ENCODE data around the gene AATK.

Gene AATK

DNA sequence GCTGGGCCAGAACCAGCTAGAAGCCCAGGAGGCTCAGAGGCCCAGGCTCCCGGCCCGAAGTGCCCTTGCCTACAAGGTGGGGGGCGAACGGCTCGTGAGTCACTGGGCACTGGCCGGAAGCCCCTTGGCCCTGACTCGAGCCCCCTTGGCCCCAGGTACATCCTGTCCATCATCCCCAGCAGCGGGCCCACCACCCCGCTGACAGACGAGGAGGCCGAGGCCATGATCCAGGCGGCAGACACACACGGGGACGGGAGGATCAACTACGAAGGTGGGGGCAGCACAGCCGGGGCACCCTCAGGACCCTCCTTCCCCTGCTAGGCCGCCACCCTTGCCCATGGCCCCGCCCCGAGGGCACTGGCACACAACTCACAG is 15.8 kb upstream of the AATK start:
- no peak for DNase-seq

DNA sequence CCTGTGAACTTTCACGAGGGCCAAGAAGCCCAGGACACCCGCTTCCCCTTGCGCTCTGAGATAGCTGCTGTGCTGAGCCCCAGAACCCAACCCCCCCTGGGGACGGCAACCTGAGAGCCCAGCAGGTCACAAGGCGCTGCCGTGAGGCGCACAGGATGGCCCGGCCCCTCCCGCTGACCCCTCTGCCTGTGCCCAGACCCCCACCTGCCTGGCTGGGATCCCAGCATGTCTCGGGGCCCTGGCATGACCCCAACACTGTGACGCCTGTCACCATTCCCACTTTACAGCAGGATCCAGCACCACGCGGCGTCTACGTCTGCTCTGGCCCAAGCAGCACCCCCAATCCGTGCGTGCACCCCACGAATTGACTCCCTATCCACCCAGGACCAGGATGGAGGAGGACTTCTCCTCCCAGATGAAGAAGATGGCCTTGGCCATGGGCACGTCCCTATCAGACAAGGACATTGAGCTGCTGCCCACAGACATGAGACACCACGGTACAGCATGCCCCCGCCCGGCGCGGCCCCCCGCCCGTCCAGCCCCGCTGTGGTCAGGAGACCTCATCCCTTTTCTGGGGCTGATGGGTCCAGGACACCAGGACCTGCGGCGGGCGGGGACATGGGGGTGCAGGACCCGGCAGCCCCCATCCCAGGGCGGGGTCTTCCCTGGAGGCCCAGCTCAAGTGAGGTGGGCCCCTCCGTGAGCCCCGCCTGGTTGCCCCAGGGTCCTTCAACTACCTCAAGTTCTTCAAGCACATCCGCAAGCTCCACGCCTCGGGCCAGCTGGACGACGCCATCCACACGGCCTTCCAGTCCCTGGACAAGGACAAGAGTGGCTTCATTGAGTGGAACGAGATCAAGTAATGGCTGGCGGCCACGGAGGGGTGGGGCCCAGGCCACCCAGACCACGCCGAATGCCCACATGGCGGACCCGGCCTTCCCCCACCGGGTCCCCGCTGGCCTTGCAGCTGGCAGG is 15.1 kb upstream of the AATK start:
- DNase-seq: no peak

DNA sequence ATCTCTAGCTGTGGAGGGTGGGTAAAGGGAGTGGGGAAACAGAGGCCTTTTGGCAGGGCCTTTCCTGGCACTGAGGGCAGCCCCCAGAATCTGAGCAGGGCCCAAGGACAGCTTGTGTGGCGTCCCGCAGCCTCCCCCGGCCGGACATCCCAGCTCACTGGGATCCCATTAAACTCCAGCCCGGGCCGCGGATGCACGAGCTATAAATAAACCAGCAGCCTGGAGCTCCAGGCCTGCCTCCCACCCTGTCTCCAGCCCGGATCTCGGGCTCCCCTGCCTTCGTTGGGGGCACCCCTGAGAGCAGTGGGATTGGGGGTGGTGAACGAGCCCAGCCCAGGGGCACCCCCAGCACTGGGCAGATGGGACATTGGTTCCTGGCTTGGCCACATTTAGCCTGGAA is 13.8 kb upstream of the AATK start:
- no peak for DNase-seq

DNA sequence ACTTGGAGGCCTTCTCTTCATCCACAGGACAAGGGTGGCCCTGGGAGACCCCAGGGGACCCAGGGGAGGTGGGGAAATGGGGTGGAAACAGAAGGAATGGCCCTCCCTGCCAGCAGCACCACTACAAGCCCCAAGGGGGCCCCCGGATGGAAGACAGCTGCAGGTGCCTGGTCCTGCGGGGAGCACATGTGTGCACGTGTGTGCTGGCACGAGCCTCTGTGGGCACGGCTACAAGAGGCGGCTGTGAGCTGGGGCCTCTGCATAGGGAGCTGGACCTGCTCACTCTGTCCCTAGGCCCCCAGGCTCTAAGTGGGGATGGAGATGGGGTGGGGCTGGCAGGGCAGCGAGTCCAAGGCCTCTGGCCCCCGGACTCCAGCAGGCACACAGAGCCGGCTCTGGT is 13.2 kb upstream of the AATK start:
- DNase-seq: no peak

DNA sequence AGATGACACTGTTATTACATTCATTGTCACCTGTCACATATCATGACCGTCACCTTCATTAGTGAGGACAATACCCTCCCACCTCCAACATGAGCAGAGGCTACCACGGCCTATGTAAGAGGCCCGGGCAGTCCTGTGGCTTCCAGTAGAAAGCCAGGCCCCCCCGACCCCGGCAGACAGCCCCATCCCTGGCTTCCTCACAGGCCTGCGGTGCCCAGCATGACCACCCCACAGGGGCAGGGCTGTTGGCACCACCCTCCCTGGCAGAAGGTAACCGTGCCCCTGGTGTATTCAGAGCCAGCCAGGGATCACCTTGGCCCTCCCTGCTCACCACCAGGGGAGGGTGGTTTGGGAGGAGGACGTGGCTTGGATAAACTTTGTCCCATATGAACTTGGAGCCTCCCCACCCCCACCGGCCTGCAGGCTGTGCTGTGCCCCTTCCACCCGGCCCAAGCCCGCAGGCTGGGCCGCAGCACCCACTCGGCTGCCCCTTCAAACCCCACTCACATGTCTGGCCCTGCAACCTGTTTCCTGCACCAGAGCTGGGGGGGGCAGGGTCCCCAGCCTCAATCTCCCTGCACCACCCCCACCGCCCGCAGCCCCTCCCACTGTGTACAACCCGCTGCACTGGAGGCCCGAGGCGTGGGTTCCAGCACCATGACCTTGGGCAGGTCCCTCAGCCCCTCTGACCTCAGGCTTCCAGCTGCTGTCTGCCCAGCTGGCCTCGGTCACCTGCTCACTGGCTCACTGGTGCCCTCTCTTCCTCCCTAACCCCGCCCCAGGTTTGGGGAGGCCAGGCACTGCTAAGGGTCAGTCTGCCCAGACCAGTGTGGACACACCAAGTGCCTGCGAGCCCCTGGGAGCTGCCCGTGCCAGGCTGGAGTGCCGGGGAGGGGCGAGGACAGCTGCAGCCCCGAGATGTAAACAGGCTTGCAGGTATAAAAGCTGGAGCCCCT is 12.4 kb upstream of the AATK start:
- no peak for DNase-seq

DNA sequence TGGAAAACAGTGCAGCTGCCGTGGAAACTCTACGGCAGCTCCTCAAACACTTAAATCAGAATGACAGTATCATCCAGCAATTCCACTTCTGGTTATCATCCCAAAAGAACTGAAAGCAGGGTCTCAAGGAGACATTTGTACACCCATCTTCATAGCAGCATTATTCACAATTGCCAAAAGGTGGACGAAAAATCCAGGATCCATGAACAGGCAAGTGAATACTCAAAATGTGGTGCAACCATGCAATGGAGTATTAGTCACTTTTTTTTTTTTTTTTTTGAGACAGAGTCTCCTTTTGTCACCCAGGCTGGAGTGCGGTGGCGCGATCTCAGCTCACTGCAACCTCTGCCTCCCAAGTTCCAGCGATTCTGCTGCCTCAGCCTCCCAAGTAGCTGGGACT is 10.6 kb upstream of the AATK start:
- DNase-seq: no peak

DNA sequence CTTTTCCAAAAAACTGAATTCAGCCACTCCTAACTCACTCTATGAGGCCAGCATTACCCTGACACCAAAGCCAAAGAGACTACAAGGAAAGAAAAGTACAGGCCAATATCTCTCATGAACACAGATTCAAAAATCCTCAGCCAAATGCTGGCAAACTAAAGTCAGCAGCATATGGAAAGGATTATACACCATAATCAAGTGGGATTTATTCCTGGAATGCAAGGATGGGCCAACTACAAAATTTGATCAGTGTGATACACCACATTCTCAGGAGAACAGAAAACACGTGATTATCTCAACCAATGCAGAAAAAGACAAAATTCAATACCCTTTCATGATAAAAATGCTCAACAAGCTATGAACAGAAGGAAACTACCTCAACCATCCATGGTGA is 7.7 kb upstream of the AATK start:
- no peak for DNase-seq

DNA sequence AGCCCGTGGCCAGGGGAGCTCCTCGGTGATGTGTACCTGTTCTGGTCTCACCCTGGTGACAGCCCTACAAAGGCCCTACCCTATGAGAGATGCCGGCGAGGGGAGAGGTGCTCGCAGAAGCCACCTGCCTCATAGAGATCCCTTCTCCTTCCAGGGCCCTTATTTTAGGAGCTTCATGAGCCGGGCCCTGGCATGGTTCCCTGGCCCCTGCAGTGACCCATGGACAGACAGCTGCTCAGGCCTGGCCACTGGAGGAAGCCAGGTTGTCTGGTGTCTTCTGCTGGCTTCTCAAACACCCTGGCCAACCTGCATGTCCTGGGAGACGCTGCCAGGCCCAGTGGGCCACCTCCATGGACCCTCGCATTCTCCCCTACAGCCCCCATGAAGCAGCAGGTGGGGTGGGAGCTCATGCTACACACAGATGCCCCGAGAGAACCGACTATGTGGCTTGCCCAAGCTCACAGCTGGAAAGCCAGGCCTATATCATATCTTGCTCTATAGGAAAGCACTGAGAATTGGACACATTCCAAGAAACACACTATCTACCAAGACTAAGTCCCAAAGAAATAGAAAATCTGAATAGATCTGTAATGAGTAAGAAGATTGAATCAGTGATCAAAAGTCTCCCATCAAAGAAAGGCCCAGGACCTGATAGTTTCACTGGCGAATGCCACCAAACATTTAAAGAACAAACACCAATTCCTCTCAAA is 7.2 kb upstream of the AATK start:
- no peak for DNase-seq

DNA sequence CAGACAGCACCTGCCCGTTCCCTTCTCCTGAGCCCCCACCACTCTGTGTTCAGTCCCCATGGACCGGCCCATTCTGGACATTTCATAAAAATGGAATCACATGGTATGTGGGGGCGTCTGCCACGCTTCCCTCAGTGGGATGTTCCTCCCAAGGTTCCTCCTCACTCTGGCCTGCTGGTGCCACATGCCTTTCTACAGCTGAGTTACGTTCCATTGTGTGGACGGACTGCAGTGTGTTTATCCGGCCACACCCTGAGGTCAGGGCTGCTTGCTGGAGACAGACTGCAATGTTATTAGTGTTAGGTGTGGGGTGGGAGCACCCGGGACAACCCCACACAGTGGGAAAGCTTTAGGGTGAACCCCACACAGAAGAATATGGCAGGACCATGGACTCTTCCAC is 5.9 kb upstream of the AATK start:
- DNase-seq: no peak

DNA sequence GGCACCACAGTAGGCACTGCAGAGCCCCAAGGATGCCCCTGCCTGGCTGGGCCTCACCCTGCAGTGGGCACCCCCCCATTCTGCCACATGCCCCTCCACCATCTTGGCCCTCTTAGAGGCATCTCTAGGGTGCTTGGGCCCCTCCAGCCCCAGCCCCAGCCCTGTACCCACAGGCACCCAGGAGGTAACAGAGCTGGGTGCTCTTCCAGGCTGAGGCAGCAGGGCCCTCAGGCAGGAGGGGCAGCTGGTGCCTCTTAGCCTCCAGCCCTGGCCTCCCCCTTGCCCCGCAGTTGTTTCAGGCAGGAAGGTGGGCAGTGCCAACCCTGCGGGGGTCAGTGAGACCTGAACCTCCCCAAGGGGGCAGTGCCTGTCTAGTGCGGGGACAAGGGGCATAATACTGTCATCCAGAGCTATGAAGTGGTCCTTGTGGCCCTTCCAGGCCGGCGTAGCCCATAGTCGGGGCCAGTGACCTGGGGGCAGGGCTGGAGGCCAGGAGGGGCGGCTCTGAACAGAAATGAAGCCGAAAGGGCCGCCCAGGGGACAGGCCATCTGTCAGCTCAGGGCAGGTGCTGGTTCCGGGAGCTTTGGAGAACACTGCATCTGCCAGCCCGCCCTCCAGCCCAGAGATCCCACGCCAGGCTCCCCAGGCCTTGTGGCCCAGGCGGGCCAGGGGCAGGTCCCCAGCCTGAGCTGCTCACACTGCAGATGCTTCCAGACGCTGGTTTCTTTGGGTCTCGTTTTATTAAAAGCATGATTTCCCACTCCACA is 4.9 kb upstream of the AATK start:
- no peak for DNase-seq

DNA sequence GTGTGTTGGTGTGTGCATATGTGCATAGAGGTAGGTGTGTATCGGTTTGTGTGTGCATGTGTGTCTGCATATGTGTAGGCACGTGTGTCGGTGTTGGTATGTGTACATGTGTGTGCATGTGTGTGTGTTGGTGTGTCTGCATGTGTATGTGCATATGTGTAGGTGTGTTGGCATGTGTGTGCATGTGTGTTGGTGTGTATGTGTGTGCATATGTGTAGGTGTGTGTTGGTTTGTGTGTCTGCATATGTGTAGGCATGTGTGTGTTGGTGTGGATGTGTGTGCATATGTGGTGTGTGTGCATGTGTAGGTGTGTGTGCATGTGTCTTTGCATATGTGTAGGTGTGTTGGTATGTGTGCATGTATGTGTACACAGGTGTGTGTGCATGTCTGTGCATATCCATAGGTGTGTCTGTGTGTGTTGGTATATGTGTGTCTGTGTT is 3.9 kb upstream of the AATK start:
- DNase-seq: no peak

DNA sequence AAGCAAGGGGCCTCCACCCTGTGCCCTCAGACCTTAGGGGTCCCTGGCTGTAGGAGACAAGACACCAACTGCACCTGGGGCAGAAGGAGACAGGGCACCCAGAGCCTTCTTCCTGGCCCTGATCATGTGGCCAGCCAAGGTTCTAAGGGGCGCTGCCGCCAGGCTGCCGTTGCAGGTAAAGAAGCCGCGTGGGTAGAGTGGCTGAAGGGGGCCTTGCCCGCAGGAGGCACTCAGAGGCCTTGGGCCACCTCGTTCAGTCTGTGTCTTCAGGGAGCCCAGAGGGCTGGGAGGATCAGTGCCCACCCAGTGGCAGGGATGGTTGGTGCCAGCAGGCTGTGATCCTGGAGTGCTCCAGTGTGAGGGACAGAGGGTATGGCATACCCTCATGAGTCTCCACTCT is 1.6 kb upstream of the AATK start:
- DNase-seq: no peak

DNA sequence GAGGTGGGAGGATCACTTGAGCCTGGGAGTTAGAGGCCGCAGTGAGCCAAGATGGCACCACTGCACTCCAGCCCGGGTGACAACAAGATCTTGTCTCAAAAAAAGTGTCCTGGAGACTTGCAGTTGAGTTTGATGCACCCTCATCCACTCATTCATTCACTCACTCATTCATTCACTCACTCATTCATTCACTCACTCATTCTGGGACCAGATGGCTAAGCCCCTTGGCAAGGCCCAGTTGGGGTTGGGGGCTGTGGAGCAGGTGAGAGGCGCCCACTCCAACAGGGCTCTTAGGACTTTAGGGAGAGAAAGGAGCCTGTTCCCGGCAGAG is 1.1 kb upstream of the AATK start:
- DNase-seq: no peak

DNA sequence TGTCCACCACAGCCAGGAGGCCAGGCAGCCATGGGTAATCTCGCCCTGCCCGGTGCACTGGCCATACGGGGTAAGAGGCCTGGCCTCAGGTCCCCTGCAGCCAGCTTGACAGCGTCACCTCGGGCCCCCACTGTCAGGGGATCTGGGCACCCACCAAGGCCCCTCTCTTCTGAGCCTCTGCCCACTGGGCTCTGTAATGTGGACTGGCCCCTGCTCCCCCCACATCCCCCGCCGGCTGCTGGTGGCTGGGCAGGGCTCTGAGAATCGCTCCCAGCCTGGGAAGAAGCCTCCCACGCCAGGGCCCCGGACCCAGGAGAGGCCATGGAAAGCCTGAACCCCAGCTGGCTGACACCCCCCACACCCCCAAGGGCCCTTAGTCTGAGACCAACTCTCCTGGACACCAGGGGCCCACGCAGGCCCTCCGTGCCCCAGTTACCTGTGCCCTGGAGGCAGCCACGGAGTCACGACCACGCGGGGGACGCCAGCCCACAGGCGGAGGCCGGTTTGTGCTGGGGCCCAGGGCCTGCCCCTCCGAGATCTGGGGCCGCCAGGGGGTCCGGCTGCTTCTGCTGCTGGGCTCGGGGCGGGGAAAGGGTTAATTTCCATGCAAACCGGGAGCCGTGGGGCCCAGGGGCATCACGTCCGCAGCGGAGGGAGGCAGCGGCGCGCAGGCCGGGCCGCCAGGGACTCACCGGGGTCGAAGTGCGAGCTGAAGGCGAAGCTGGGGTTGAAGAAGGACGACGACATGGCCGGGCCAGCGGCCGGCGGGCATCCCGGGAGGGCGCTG is 582 bp downstream of the AATK start, which contains the start of gene PVALEF:
TSS of gene PVALEF (plus strand) at position 262 of the 787 bp plus-strand sequence. CDS start 15,720 bp downstream, outside the sequence.
- no peak for DNase-seq

DNA sequence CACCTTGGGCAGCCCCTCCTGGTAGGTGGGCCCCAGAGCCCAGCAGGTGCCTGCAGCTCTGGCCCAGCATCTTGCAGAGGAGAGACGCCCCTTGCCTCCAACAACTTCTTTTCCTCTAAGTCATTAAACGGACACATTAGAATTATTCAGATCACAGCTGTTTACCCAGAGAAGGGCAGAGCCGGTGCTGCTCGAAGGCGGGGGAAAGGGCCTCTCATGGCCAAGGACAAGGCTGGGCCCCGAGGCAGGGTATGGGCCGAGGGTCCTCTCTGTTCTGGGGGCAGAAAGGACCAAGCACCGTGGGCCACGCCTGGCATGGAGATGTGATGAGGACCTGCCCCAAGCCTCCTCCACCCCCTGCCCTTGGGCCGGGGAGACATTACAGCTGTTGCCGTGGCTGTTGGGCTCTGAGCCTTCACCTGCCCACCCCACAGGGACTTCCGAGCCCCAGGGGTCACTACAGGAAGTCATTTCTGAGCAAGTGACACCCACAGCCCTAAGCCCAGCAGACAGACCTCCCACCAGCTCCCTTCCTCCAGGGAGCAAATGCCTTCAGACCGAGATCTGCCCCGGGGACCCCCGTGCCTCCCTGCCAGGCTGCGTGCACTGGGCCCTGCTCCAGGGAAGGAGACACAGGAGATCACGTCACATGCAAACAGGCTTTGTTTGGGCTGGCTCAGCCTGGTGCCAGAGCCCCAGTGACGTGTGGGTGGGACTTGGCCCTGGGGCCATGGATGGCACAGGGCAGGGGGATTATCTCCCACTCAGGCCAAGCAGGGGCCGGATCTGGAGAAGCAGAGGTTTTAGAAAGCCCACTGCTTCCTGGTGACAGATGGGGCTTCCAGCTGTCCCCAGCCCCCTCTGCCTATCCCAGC is 1.4 kb downstream of the AATK start:
- DNase-seq: no peak

DNA sequence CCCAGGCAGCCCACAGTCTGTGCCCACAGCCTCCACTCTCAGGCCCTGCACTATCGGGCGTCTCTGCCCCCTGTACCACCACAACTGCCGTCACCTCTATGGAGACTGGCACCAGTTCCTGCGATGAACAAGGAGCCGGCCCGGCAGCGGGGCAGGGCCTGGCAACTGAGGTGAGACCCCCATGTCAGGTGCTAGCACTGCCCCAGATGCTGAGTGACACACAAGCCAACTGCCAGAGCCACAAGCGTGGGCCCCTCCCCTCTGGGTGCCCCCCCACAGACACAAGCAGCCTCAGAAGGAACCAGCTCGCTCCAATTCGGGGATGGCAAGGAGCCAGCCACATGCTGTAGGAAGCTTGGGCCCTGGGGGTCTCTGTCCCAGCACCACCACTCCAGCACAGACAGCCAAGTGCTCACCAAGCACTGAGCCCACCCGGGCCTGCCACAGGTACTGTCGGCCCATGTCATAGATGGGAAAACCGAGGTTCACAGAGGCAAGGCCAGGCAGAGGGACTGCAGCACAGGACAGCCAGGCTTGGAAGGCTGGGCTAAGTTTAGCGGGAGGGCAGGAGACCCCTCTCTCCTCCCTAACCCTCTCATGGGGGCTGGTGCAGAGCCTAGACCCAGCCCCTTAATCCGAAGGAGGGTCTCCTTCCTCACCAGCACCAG is 2.2 kb downstream of the AATK start:
- DNase-seq: no peak

DNA sequence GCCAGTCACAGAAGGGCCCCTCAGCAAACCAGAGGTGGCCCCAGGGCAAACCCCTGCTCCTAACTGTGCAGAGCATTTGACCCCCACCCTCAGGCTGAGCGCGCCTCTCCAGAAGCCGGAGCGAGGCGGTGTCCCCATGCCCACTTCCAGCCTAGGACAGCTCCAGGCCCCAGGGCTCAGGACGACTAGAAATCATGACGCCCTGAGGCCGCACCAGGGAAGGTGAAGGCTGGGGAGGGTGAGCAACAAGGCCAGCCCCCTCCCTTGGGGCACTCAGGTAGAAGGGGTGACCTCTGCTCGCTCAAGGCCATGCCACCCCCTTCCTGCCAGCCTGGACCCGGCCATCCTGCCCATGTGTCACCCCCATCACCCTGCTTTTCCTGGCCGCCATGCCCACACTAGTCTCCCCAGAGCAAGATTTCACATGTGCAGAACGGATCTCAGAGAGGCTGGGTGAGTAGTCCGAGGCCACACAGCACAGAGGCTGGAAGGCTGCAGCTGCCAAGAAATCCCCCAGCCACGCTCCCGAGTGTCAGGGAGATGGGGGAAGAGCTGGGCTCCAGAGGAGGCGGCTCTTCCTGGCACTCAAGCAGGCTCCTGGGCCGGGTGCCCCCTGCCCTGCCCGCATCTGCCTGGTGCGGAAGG is 2.8 kb downstream of the AATK start:
- DNase-seq: no peak

DNA sequence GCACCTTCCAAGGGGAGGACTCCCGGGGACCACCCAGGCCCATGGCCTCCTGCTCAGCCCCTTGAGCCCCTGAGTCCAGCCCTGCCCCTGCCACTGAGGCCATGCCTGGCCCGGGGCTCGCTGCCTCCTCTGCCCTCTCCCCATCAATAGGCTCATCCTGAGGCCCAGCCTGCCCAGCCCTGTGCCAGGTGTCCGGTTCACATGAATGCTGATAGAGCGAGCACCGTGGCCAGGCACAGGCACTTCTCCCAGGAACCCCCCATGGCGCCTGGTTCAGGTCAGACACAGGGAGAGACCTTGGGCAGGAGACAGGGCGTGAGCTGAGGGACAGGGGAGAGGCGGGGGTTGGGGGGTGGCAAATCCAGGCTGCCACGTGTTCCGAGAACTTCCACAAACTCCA is 3.5 kb downstream of the AATK start:
- no peak for DNase-seq

DNA sequence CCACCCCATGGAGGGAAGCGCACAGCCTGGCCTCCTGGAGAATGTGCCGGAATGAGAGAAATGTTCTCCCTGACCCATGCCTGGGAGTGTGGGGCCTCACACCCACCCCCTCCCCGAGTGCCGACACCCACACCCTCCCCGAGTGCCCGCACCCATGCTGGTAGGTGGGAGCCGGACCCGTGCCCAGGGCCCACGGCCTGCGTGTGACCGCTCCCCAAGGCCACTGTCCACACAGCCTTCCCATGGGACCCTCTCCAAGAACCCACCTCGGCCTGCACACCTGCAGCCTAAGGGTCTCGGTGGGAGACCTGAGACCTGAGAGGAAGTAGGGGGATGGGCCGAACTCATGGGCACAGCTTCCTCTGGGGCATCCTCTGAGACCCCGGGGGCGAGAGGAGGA is 4.0 kb downstream of the AATK start:
- no peak for DNase-seq

Data from activated naive CD4-positive, alpha-beta T cell treated with Interleukin-2 at 50 U/mL for 16 hours (primary cell).